ENCODE data around the gene PRCC.

The PRCC gene

DNA sequence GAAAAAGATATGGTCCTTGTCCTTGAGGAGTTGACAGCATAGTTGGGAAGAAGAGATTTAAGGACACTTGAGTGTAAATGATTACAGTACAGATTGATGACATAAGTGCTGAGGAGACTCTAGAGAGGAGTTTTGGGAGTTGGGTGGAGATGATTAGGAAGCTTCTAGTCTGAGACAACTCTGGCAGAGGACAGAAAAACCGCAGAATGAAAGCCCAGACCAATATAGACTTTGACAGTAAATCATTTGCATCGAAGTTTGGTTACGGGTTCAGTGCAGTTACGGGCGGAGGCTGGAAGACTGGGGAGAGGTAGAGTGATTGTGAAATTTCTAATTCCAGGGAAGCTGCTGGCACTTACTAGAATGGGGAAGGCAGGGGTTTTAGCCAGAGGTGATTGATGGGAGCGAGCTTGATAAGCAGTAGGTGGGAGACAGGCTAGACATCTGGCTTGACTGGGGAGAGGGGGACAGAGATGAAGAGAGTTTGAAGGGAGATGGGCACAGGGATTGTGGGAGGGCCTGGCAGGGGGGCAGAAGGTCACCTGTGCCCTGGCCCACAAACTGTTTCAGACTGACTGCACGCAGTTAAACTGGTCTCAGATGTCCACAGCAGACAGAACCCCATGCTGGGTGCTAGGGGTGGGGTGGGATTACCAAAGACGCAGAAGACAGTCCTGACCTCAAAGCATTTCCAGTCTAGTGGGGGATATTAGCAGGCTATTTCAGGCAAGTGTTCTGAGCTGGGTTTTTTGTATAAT lies 29.2 kb downstream of the PRCC start:
- intact Hi-C loops (cut with DNase I; ENCODE audit: low total_unique reads) = no loop called here
- peaks cover 93 to 100% (median 95%) of the 10 kb centered on the region in 3 donors for H3K36me3 ChIP-seq
- no peak overlapping the region for H3K4me3 ChIP-seq
- no peak for DNase-seq
- H3K27me3 ChIP-seq = no peaks in the 10 kb centered on the region
- TF ChIP-seq, protein P1, sequence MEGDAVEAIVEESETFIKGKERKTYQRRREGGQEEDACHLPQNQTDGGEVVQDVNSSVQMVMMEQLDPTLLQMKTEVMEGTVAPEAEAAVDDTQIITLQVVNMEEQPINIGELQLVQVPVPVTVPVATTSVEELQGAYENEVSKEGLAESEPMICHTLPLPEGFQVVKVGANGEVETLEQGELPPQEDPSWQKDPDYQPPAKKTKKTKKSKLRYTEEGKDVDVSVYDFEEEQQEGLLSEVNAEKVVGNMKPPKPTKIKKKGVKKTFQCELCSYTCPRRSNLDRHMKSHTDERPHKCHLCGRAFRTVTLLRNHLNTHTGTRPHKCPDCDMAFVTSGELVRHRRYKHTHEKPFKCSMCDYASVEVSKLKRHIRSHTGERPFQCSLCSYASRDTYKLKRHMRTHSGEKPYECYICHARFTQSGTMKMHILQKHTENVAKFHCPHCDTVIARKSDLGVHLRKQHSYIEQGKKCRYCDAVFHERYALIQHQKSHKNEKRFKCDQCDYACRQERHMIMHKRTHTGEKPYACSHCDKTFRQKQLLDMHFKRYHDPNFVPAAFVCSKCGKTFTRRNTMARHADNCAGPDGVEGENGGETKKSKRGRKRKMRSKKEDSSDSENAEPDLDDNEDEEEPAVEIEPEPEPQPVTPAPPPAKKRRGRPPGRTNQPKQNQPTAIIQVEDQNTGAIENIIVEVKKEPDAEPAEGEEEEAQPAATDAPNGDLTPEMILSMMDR (IDR thresholded peaks at IDR 0.05) = no peak
- no peak overlapping the region for H3K27ac ChIP-seq
- no peaks in the 10 kb centered on the region for H3K9me3 ChIP-seq
- no peaks in the 10 kb centered on the region for H3K4me1 ChIP-seq

DNA sequence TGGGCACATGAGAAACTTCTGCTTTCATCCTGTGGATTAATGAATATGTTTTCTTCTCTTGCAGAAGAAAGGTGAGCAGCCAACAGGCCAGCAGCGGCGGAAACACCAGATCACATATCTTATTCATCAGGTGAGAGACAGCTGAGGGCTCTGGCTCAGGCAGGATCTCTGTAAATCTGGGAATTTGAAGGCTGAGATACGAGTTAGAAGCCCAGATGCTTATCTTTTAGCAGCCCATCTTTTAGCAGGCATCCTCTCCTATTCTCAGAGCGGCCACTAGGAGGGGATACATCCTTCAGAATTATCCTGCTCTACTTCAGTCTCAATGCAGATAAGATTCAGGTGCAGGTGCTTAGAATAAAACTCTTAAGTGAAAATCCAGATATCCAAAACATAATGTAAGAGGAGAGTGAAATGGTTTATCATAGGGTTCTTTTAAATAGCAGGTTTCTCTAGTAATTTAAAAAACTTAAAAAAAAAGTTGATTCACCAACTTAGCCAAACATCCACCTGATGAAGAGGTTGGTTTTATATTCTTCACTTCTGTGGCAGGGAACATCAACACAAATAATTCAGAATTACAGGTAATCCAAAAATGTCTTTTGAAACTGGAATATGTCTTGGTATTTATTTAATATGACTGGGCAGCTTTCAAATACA lies 30.0 kb downstream of the PRCC start:
- TF ChIP-seq, protein P1 (IDR thresholded peaks at IDR 0.05) = peak; percentile 54 to 59
- H3K9me3 ChIP-seq = no peaks in the 10 kb centered on the region
- intact Hi-C loops (cut with DNase I; ENCODE audit: low total_unique reads) = no loop called here
- H3K4me1 ChIP-seq = no peaks in the 10 kb centered on the region
- H3K27me3 ChIP-seq = no peaks in the 10 kb centered on the region
- H3K27ac ChIP-seq = no peak overlapping the region
- DNase-seq = no peak
- H3K36me3 ChIP-seq = peaks cover 86 to 96% (median 89%) of the 10 kb centered on the region in 3 donors
- no peak overlapping the region for H3K4me3 ChIP-seq

DNA sequence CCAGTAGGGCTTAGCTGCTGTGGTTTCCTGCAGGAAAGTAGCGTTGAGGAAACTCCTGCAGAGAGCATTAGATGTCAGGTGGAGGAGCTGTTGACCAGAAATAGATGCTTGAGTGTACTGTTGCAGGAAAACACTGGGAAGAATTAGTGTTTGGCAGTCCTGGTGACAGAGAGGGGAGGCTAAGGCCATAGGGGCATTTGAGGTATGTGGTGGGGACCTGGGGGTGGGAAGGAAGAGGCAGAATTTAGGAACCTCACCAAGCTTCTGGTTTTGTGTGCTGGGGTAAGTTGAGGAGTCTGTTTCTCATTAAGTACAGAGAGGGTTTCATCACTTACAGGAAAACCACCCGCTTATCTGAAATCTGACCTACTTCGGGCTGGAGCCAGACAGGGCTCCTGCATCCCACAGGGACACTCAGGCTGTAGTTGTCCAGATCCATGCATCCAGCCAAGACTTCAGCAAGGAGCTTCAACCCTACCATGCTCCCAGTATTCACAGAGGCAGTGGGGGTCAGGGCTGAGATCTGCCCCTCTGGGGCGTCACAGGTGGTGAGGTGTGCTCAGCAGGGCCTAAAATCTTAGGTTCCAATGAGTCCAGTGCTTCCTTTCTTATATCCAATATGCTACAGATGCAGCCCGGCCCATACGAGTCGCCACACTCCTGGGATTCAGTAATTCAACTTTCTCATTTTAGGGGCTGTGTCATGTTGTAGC lies 34.2 kb downstream of the PRCC start:
- Histone ChIP-seq H3K36me3 (peaks cover 46 to 54% (median 48%) of the 10 kb centered on the region in 3 donors), H3K27me3 (no peaks in the 10 kb centered on the region), H3K9me3 (no peaks in the 10 kb centered on the region), H3K4me1 (peaks cover 0 to 9% (median 0%) of the 10 kb centered on the region in 4 donors), H3K4me3 (no peak overlapping the region), H3K27ac (no peak overlapping the region)
- intact Hi-C loops (cut with DNase I; ENCODE audit: low total_unique reads) = no loop called here
- peak in 1 of 2 donors; percentile 33 for DNase-seq
- TF ChIP-seq, protein P1 (IDR thresholded peaks at IDR 0.05) = no peak

DNA sequence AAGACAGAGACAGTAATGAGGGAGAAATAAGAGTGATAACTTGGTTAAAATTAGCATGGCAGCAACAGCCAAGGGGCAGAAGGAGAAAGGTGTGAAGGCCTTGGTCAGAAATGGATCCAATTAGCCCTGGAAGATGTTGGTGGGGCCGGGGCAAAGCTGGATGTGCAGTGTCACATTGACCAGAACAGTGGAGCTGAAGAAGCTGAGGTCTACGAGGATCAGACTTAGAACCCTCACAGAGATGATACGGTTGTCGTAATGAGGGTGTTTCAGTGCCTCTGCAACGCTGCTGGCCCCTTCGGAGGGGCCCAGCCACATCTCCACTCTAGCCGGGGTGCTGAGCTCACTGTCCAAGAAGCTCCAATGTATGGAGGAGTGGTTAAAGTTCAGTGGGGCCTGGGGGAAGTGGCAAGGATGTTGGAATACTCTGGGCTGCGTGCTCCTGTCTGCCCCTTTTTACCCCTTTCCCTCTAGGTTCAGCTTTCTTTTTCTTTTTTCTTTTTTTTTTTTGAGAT lies 35.1 kb downstream of the PRCC start:
- Histone ChIP-seq H3K4me3 (no peak overlapping the region), H3K9me3 (no peaks in the 10 kb centered on the region), H3K27ac (no peak overlapping the region), H3K4me1 (peaks cover 0 to 9% (median 0%) of the 10 kb centered on the region in 4 donors), H3K36me3 (peaks cover 39 to 45% (median 39%) of the 10 kb centered on the region in 3 donors), H3K27me3 (no peaks in the 10 kb centered on the region)
- DNase-seq = no peak
- intact Hi-C loops (cut with DNase I; ENCODE audit: low total_unique reads) = no loop called here
- TF ChIP-seq, protein P1 (IDR thresholded peaks at IDR 0.05) = no peak

DNA sequence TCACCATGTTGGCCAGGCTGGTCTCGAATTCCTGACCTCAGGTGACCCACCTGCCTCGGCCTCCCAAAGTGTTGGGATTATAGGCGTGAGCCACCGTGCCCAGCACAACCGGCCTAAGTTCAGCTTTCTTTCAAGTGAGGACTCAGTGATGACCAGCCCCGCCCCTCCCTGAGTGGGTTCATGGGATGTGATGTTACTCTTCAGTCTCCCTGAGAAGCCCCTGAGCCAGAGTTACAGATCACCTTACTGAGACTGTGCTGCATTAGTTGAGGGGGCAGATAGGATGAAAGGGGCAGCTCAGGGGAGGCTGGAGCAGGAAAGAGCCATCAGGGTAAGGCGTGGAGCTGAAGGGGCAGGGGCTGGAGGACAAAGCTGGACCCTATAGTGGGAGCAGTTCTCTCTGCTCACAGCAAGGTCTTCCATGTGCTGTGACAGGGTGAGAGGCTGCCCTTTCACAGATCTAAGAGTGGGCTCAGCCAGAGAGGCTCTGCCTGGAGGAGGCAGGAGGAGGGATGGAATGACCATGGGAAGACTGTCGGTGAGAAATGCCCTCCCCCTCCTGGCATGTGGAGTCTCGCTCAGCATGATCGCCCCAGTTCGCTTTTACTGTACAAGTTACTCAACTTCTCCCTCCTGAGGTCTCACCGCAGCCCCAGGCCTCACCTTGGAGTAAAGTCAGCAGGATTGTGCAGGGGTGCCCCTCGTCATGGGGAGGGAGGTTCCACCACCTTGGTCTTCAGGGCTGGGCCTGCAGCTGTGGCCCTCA lies 35.9 kb downstream of the PRCC start:
- TF ChIP-seq, protein P1 (IDR thresholded peaks at IDR 0.05) = no peak
- Histone ChIP-seq H3K36me3 (peaks cover 31 to 37% (median 31%) of the 10 kb centered on the region in 3 donors), H3K4me3 (no peak overlapping the region), H3K9me3 (no peaks in the 10 kb centered on the region), H3K27me3 (no peaks in the 10 kb centered on the region), H3K4me1 (peaks cover 0 to 9% (median 0%) of the 10 kb centered on the region in 4 donors), H3K27ac (no peak overlapping the region)
- intact Hi-C loops (cut with DNase I; ENCODE audit: low total_unique reads) = no loop called here
- DNase-seq = peak in 1 of 2 donors; percentile 61

Data from tibial artery (tissue), 4 donors.